Mesenchymal stem cell (in vitro differentiated cells and primary cell): Measurements from ENCODE around the gene TCF19.
"Not testable (repeated sequence)": the region's sequence is repeated elsewhere in the genome, so short reads cannot be mapped to it uniquely, and the experiment has no call there.

ENCODE experiments used
- DNase-seq: peaks from one replicate; pipeline ENCODE4 v3.0.0-alpha.2; 2013
- H2AFZ ChIP-seq: one replicate; pipeline ENCODE4 v1.6.1; 2013; ENCODE audit warnings: low read depth, mild to moderate bottlenecking, control low read depth, inconsistent platforms, low read length, moderate library complexity
- H2AK5ac ChIP-seq: 2 replicates; pipeline ENCODE4 v1.6.1; 2013; ENCODE audit warnings: low read length, moderate library complexity, mild to moderate bottlenecking, inconsistent platforms; ENCODE audit not compliant: severe bottlenecking
- H2BK120ac ChIP-seq: one replicate; pipeline ENCODE4 v1.6.1; 2013; ENCODE audit warnings: low read depth, mild to moderate bottlenecking, inconsistent platforms, low read length, moderate library complexity
- H2BK12ac ChIP-seq, 2 experiments: one replicate each; pipeline ENCODE4 v1.6.1; 2013; ENCODE audit warnings: inconsistent platforms in 2 of 2, low read length in 2 of 2, mild to moderate bottlenecking in 2 of 2, moderate library complexity in 2 of 2, control low read depth in 1 of 2
- H2BK15ac ChIP-seq: one replicate; pipeline ENCODE4 v1.6.1; 2013; ENCODE audit warnings: mild to moderate bottlenecking, low read depth, inconsistent platforms; ENCODE audit not compliant: poor library complexity, severe bottlenecking
- H2BK5ac ChIP-seq: 2 replicates; pipeline ENCODE4 v1.6.1; 2013; ENCODE audit warnings: low read depth, mild to moderate bottlenecking, low read length, control low read depth, inconsistent platforms; ENCODE audit not compliant: poor library complexity, severe bottlenecking
- H3K14ac ChIP-seq, 2 experiments: one replicate each; pipeline ENCODE4 v1.6.1; 2013; ENCODE audit warnings: inconsistent platforms in 2 of 2, low read length in 2 of 2, control low read depth in 1 of 2, mild to moderate bottlenecking in 1 of 2, moderate library complexity in 1 of 2
- H3K18ac ChIP-seq, 2 experiments: one replicate each; pipeline ENCODE4 v1.6.1; 2013; ENCODE audit warnings: inconsistent platforms in 2 of 2, low read length in 2 of 2, control low read depth in 1 of 2, low read depth in 1 of 2, mild to moderate bottlenecking in 1 of 2
- H3K23ac ChIP-seq, 2 experiments: one replicate each; pipeline ENCODE4 v1.6.1; 2013; ENCODE audit warnings: inconsistent platforms in 2 of 2, low read length in 2 of 2, mild to moderate bottlenecking in 2 of 2, moderate library complexity in 2 of 2, control low read depth in 1 of 2
- H3K27ac ChIP-seq: 2 replicates; pipeline ENCODE4 v1.5.1; 2013; ENCODE audit warnings: mild to moderate bottlenecking, moderate library complexity, low read length, control low read depth, inconsistent platforms; ENCODE audit not compliant: poor library complexity, severe bottlenecking
- H3K27me3 ChIP-seq, 2 experiments: 2 replicates each; pipeline versions ENCODE4 v1.6.1 to v1.7.0; 2013; ENCODE audit warnings: low read length in 2 of 2, mild to moderate bottlenecking in 2 of 2, moderate library complexity in 2 of 2, control low read depth in 1 of 2, inconsistent platforms in 1 of 2; ENCODE audit not compliant: control insufficient read depth in 1 of 2, insufficient read depth in 1 of 2
- H3K36me3 ChIP-seq, 2 experiments: 2 replicates each; pipeline versions ENCODE4 v1.6.1 to v1.7.0; 2013; ENCODE audit warnings: low read length in 2 of 2, control low read depth in 1 of 2, inconsistent platforms in 1 of 2, low read depth in 1 of 2, mild to moderate bottlenecking in 1 of 2; ENCODE audit not compliant: insufficient read depth in 2 of 2, control insufficient read depth in 1 of 2
- H3K4ac ChIP-seq, 2 experiments: one replicate each; pipeline ENCODE4 v1.6.1; 2013; ENCODE audit warnings: inconsistent platforms in 2 of 2, low read length in 2 of 2, mild to moderate bottlenecking in 2 of 2, moderate library complexity in 2 of 2, control low read depth in 1 of 2, low read depth in 1 of 2
- H3K4me1 ChIP-seq: 2 replicates; pipeline ENCODE4 v1.6.1; 2013; ENCODE audit warnings: low read depth, low read length, control low read depth; ENCODE audit not compliant: control insufficient read depth, insufficient read depth
- H3K4me2 ChIP-seq: 2 replicates; pipeline ENCODE4 v1.6.1; 2013; ENCODE audit warnings: low read length, mild to moderate bottlenecking, inconsistent platforms; ENCODE audit not compliant: poor library complexity, severe bottlenecking
- H3K4me3 ChIP-seq, 2 experiments: 2 replicates each; pipeline versions ENCODE4 v1.5.1 to v1.7.0; 2013; ENCODE audit warnings: low read length in 2 of 2, mild to moderate bottlenecking in 2 of 2, control low read depth in 1 of 2, low read depth in 1 of 2; ENCODE audit not compliant: insufficient read depth in 1 of 2
- H3K79me1 ChIP-seq: replicated peaks from 2 replicates; pipeline ENCODE4 v1.6.1; 2013; ENCODE audit warnings: mild to moderate bottlenecking, control low read depth, low read length, inconsistent platforms; ENCODE audit not compliant: poor library complexity, severe bottlenecking
- H3K9ac ChIP-seq: 2 replicates; pipeline ENCODE4 v1.7.0; 2013; ENCODE audit warnings: mild to moderate bottlenecking, low read length, moderate library complexity
- H3K9me3 ChIP-seq: 2 replicates; pipeline ENCODE4 v1.7.0; 2013; ENCODE audit warnings: mild to moderate bottlenecking, low read length; ENCODE audit not compliant: control insufficient read depth
- H4K8ac ChIP-seq: one replicate; pipeline ENCODE4 v1.6.1; 2013; ENCODE audit warnings: inconsistent platforms, mild to moderate bottlenecking, low read length, moderate library complexity
- H4K91ac ChIP-seq: one replicate; pipeline ENCODE4 v1.6.1; 2013; ENCODE audit warnings: mild to moderate bottlenecking, low read length, inconsistent platforms
- WGBS: methylation state at CpG from one replicate; pipeline ENCODE4 v1.1.7; 2013; ENCODE audit warnings: mixed read lengths; 5-methylcytosine and 5-hydroxymethylcytosine counted together

Gene TCF19

GRCh38 chr6:31190488-31190887 is 32.1 kb downstream of the TCF19 start:
- DNase-seq, result no peak
- Histone ChIP-seq H3K27ac (no peak overlapping the region), H2BK15ac (no peak overlapping the region), H3K27me3 (no peaks in the 10 kb centered on the region), H4K8ac (no peak overlapping the region), H3K23ac (no peak overlapping the region), H2AFZ (no peak overlapping the region), H2AK5ac (no peak overlapping the region), H3K4me2 (no peak overlapping the region), H3K36me3 (no peaks in the 10 kb centered on the region), H3K79me1 (peaks cover 2% of the 10 kb centered on the region), H3K4ac (no peak overlapping the region), H3K9me3 (no peaks in the 10 kb centered on the region), H2BK12ac (no peak overlapping the region), H3K14ac (no peak overlapping the region), H3K18ac (no peak overlapping the region), H2BK5ac (no peak overlapping the region), H3K9ac (no peak overlapping the region), H2BK120ac (no peak overlapping the region), H3K4me1 (peaks cover 4% of the 10 kb centered on the region), H4K91ac (no peak overlapping the region), H3K4me3 (no peak overlapping the region)
- 93% methylated on average over 4 of the region's 4 CpGs for WGBS

- not testable (repeated sequence) for H3K36me3 ChIP-seq, H3K4me1 ChIP-seq, H3K27ac ChIP-seq, H2BK15ac ChIP-seq, H2BK12ac ChIP-seq, H3K18ac ChIP-seq, H3K4me2 ChIP-seq, H4K8ac ChIP-seq, H3K23ac ChIP-seq, H3K14ac ChIP-seq, H2AK5ac ChIP-seq, H3K27me3 ChIP-seq, H3K9me3 ChIP-seq, H2BK5ac ChIP-seq, H3K4me3 ChIP-seq, H3K9ac ChIP-seq, H3K4ac ChIP-seq, H2BK120ac ChIP-seq, H4K91ac ChIP-seq, H3K79me1 ChIP-seq, H2AFZ ChIP-seq
- DNase-seq, result peak; percentile 70
- WGBS, result 55% methylated on average over 10 of the region's 10 CpGs
Measured at GRCh38 chr6:31192431-31193105, 34.2 kb downstream of the TCF19 start.

- Histone ChIP-seq H3K27me3 (no peaks in the 10 kb centered on the region), H3K36me3 (no peaks in the 10 kb centered on the region), H3K79me1 (peaks cover 2% of the 10 kb centered on the region), H3K27ac (no peak overlapping the region), H3K14ac (no peak overlapping the region), H2BK15ac (no peak overlapping the region), H3K4me1 (peaks cover 3% of the 10 kb centered on the region), H3K4ac (no peak overlapping the region), H2BK12ac (no peak overlapping the region), H4K91ac (no peak overlapping the region), H3K9me3 (no peaks in the 10 kb centered on the region), H2BK120ac (no peak overlapping the region), H3K18ac (no peak overlapping the region), H2AFZ (no peak overlapping the region), H2AK5ac (no peak overlapping the region), H3K4me3 (no peak overlapping the region), H3K9ac (no peak overlapping the region), H3K23ac (no peak overlapping the region), H3K4me2 (no peak overlapping the region), H2BK5ac (no peak overlapping the region), H4K8ac (no peak overlapping the region)
- WGBS, result 83% methylated on average over 6 of the region's 8 CpGs
- no peak for DNase-seq
Measured at GRCh38 chr6:31193206-31193605, 34.8 kb downstream of the TCF19 start.

GRCh38 chr6:31194061-31194834 is 35.9 kb downstream of the TCF19 start:
- peaks cover 2% of the 10 kb centered on the region for H3K79me1 ChIP-seq
- no peaks in the 10 kb centered on the region for H3K9me3 ChIP-seq
- no peak overlapping the region for H2BK5ac ChIP-seq
- no peak overlapping the region for H3K4me2 ChIP-seq
- no peak overlapping the region for H3K14ac ChIP-seq
- H3K18ac ChIP-seq, result no peak overlapping the region
- H3K27ac ChIP-seq, result no peak overlapping the region
- DNase-seq, result no peak
- H4K91ac ChIP-seq, result no peak overlapping the region
- no peak overlapping the region for H4K8ac ChIP-seq
- no peak overlapping the region for H3K9ac ChIP-seq
- no peaks in the 10 kb centered on the region for H3K27me3 ChIP-seq
- no peak overlapping the region for H2BK120ac ChIP-seq
- no peaks in the 10 kb centered on the region for H3K36me3 ChIP-seq
- H2BK15ac ChIP-seq, result no peak overlapping the region
- H2BK12ac ChIP-seq, result no peak overlapping the region
- peaks cover 3% of the 10 kb centered on the region for H3K4me1 ChIP-seq
- H3K23ac ChIP-seq, result no peak overlapping the region
- WGBS, result 100% methylated on average over 2 of the region's 6 CpGs
- H2AFZ ChIP-seq, result no peak overlapping the region
- no peak overlapping the region for H3K4me3 ChIP-seq
- no peak overlapping the region for H2AK5ac ChIP-seq
- no peak overlapping the region for H3K4ac ChIP-seq
